Spleen (tissue), 7 donors: ENCODE results near the gene EIF3L.

Source experiments
- POLR2A ChIP-seq, 3 donors: fragments of 450-650 bp; IDR thresholded peaks; one replicate each; pipeline ENCODE4 v1.5.1; 2017; ENCODE audit warnings: antibody characterized with exemption in 3 of 3, mild to moderate bottlenecking in 1 of 3
- POLR2AphosphoS5 ChIP-seq, 3 donors: sonication (generic); formaldehyde crosslinking; IDR thresholded peaks; one replicate each; pipeline ENCODE4 v1.5.1; 2017; ENCODE audit warnings: antibody characterized with exemption in 3 of 3
- TF ChIP-seq, protein P1 (sequence below), 11 experiments: fragments of 200-600 bp in 7 of 11; fragments of 450-650 bp in 4 of 11; sonication (generic) in 4 of 11; IDR thresholded peaks in 8 of 11; conservative IDR thresholded peaks in 3 of 11; 1 replicate in 7 of 11; 2 replicates in 4 of 11; pipeline versions ENCODE4 v1.4.0 to v1.8.0; 2016 to 2021; ENCODE audit warnings: antibody characterized with exemption in 11 of 11, inconsistent platforms in 4 of 11, mild to moderate bottlenecking in 1 of 11
- donor health status: DM: no; HTN: no; CAD: no; lungs with moderate emphysema.
- donor health status: DM: no; HTN: no; CAD: no.
- donor health status: DM: no; HTN: no; CAD: no.

DNA sequence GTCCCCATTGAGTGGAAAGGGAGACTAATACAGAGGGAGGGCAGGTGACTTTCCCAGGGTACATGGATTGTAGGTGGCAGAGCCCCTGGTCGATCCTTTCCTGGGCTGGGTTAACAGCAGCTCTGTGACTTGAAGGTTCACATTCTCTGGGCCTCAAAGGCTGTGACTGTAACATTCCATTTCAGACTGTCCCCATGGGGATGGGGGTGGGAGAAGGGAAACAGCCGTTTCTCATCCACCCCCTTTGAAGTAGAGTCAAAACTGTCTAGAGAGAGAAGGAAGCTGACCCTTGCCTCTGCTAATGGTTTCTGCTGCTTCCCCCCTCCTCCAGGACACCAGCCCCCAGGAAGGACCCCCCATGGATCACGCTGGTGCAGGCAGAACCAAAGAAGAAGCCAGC lies 76.1 kb downstream of the EIF3L start:
- TF ChIP-seq POLR2AphosphoS5 (IDR thresholded peaks at IDR 0.05) = no peak
- TF ChIP-seq, protein P1, sequence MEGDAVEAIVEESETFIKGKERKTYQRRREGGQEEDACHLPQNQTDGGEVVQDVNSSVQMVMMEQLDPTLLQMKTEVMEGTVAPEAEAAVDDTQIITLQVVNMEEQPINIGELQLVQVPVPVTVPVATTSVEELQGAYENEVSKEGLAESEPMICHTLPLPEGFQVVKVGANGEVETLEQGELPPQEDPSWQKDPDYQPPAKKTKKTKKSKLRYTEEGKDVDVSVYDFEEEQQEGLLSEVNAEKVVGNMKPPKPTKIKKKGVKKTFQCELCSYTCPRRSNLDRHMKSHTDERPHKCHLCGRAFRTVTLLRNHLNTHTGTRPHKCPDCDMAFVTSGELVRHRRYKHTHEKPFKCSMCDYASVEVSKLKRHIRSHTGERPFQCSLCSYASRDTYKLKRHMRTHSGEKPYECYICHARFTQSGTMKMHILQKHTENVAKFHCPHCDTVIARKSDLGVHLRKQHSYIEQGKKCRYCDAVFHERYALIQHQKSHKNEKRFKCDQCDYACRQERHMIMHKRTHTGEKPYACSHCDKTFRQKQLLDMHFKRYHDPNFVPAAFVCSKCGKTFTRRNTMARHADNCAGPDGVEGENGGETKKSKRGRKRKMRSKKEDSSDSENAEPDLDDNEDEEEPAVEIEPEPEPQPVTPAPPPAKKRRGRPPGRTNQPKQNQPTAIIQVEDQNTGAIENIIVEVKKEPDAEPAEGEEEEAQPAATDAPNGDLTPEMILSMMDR (IDR thresholded peaks at IDR 0.05 in 8 of 11, conservative IDR thresholded peaks at IDR 0.05 in 3 of 11) = no peak
- no peak for TF ChIP-seq POLR2A (IDR thresholded peaks at IDR 0.05)
